Activated naive CD4-positive, alpha-beta T cell treated with anti-CD3 and anti-CD28 coated beads, Interleukin-2, amount 50 U/mL, for 16 hours (primary cell): ENCODE data around the gene SLC6A8.
"Not testable (repeated sequence)": the region's sequence is repeated elsewhere in the genome, so short reads cannot be mapped to it uniquely, and the experiment has no call there.

Source experiments
- DNase-seq: peaks from one replicate; pipeline ENCODE4 v3.0.0-alpha.2; 2020

SLC6A8 gene

DNA sequence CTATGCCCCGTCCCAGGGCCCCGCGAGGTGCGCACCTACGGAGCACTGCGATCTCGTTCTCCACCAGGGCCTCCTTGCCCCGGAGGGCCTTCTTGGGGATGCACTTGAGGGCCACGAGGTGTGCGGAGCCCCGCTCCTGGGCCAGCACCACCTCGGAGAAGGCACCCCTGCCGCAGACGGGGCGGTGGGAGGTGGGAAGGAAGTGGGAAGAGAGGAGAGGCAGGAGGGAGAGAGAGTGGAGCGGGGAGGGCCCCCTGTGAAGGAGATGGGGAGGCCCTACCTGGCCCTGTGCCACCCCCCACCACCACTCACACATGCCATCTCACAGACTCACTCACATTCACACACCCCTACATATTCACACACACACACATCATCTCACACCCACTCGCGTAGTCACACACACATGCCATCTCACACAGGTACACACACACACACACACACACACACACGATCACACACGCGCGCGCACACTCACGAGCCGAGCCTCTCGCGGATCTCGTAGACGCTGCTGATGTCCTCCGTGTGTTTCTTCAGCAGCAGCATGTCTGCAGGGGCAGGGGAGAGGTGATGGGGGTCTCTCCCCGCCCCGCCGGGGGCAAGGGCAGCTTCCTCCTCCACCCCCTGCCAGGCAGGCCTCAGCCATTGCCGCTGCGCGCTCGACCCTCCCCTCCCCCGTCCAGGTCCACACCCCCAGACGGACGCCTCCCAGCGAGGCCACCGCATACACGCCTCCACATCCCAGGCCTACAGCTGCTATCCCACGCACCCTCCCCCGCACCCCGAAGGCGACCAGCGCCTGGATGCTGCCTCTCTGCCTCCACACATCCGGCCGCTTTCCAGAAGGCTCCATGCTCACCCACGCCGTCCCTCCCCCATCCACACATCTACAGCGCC lies 14.9 kb upstream of the SLC6A8 start:
- no peak for DNase-seq

DNA sequence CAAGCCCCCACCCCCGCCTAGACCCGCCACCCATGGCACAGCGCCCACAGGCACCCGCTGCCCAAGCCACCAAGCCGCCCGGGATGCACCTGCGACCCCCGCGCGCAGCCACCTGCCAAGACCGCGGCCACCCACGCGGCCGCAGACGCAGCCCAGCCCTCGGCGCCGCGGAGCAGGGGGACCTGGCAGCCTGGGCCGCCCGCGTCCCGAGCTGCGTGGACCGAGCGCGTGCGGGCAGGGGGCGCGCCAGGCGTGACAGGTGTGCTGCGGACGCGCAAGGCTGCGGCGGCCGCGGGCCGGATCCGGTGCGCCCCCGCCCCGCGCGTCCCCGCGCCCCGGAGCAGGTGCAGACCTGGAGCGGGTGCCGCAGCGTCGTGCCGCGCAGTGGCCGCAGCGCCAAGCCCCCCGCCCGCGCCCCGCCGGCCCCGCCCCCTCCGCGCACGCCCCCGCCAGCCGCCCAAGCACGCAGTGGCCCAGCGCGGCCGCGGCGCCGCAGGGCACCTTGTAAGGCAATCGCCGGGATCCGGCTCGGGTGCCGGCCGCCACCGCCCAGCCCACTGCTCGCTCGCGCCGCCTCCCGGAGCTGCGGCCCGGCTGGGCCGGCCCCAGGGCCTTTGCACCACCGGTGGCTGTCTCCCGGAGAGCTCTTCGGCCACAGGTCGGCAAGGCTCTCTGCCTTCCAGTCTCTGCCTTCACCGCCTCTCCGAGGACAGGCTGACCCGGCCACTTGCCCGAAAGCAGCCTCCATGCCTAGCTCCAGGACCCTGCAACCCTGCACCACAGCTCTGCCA lies 14.1 kb upstream of the SLC6A8 start, which contains the start of gene PNCK:
PNCK (minus strand) TSS at position 386 of the 791 bp plus-strand sequence. CDS start 737 bp downstream, outside the sequence.
- no peak for DNase-seq

DNA sequence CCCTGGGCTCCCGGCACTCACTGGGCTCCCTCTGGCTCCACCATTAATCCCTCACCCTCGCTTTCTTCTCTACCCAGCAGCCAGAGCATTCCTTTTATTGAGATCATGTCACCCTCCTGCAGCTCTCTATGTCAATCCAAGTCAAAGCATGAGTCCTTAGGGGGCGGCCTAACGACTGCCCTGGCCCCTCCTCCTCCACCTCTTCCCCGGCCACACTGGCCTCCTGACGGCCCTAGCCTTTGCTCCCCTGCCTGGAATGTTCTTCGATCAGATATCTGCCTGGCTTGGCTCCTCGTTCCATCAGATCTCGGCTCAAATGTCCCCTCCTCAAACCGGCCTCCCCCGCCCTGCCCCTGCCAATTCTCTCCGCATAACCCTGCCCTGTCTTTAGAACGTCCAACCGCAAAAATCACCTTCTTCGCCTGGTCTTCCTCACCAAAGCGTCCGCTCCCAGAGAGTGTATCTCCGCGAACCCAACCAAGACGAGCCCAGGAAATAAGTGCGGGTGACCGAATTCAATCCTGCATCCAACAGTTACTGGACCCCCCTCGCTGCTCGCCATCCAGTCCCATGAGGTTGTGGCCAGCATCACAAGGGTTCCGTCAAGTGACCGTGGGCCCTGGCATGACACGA lies 13.4 kb upstream of the SLC6A8 start:
- DNase-seq: no peak

DNA sequence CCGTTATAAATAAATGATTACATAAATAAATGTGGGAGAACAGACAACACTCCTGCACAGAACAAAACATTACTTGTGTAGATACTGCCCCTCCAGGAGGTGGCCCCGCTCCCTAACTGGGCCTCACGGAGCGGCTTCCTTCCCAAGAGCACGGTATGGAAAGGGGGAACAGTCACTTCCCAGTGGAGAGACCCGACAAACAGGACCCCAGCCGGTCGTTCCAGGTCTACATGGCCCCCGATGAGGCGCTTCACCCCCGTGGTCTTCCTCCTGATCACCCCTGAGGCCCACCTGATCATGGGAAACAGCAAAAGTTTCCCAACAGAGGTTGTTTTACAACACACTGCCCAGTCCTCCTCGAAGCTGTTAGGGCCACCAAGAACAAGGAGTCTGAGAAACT lies 6.6 kb upstream of the SLC6A8 start:
- no peak for DNase-seq

DNA sequence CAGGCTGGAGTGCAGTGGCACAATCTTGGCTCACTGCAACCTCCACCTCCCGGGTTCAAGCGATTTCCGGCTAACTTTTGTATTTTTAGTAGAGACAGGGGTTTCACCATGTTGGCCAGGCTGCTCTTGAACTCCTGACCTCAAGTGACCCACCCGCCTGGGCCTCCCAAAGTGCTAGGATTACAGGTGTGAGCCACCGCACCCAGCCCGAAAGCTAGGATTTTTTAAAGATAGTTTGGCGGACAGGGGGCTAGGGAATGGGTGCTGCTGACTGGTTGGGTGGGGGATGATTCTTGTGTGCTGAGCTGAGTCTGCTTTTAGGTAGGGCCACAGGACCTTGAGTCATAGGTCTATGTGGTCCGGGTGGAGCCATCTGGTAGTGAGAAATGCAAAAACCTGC lies 4.2 kb upstream of the SLC6A8 start:
- not testable (repeated sequence) for DNase-seq

DNA sequence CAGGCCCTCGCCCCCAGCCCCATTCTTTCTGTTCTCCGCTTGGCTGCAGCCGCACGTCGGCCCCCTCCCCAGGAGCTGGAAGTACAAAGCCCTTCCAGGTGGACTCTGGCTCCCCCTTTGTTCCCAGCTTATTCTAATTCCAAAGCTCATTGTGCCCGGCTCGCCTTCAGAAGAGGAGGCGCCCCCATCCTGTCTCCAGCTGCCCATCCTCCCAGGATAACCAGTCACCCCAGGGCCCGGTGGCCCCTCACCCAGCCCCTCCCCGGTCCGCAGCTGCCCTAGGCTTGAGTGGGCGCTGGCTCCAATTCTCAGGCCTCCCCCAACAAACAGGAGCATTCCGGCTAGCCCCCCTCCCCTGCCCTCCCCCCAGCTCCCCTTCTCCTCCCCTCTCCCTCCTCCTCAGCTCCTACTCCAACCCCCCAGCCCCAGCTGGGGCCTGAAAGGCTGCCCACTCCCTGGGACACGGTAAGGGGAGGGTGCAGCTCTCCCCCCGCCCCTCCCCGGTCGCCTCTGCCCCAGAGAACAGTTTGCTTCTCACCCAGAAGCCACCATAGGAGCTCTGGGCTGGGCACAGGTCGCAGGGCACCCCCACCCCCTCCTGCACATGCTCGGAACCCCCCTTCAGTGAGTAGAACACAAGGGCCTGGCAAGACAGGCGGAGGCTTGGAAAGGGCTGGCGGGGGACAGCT lies 3.1 kb upstream of the SLC6A8 start:
- no peak for DNase-seq

DNA sequence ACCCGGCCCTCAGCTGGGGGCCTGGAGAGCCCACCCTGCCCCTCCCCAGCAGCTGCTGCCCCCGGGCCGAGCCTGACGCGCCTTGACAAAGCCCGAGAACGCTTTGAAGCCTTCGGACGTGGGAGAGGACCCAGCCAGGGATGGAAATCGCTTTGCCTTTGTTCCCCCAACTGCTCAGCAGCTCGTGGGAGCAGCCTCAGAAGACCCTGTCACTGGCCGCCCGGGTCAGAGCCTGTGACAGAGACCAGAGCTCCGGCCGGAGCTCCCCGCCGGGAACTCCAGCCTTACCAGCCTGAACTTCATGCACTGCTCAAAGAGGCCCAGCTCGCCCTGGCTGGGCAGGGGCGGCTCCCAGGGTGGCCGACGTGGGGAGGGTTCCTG lies 2.6 kb upstream of the SLC6A8 start:
- DNase-seq: no peak

DNA sequence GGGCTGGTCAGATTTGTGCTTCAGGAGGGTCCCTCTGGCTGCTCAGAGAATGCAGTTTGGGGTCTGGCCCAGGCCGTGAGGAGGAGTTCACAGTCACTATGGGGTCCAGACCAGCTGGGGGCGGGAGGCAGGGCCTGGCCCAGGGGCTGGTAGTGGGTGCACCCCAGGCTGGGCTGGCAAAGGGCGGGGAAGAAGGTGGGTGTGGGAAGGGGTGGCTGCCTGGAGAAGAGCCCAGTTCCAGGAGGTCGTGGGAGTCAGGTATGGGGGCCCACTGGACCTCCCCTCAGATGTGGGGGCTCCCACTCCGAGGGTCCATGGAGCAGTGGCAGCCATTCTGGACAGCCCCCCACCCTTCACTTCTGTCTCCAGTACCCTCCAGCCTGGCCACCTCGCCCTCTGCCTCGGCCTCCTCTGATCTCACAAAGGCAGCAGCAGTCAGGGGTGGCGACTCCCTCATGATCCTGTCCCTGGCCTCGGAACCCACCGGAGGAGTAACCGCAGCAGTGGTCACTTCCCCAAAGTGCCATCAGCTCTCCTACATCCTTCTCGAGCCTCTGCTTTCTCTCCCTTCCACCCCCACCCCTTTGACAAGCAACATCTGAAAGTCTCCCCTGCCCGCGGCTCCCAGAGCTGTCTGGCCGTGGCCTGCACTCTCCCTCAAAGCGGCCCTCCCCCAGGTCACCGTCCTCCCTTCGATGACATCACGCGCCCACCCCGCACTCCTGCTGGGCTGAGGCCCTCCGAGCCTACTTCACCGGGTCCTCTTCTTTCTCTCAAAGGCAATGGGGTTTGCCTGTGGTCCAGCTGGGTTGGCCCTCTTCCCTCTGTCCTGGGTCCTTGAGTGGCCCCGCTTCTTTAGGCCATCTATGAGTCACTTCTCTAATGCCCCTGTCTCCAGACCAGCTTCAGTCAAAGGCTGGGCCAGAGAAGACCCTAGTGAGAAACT lies 1.7 kb upstream of the SLC6A8 start:
- DNase-seq: no peak

DNA sequence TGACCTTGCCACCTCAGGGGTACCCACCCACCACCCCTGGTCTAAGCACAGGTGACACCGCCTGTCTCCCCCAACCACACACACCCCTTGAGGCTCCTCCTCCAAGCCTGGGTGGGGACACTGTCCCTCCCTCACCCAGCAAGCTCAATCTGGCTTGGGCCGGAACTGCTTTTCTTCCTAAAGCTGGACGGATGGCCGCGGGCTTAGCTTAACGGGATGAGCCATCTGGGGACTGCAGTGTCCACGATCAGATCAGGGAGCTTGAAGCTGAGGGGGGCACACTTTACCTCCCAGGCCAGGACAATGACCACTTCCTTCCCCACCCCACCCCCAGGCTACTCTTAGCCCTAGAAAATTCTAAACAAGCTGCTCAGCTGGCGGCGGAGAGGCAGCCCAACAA lies 1.0 kb upstream of the SLC6A8 start:
- DNase-seq: no peak

DNA sequence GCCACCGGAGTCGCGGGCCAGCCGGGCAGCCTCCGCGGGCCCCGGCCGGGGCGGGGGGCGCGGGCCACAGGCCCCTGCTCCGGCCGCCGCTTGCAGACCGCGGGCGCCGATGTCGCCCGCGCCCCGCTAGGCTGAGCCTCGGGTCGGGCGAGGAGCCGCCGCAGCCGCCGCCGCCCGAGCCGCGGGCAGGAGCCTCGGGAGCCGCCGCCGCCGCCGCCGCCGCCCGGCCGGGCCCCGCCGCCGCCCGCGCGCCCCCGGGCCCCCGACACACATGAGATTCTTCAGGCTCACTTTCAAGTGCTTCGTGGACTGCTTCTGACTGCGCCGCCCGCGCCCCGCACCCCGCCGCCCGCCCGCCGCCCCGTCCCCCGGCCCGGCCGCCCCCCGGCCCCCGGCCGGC lies 345 bp downstream of the SLC6A8 start:
- peak; percentile 16 for DNase-seq

DNA sequence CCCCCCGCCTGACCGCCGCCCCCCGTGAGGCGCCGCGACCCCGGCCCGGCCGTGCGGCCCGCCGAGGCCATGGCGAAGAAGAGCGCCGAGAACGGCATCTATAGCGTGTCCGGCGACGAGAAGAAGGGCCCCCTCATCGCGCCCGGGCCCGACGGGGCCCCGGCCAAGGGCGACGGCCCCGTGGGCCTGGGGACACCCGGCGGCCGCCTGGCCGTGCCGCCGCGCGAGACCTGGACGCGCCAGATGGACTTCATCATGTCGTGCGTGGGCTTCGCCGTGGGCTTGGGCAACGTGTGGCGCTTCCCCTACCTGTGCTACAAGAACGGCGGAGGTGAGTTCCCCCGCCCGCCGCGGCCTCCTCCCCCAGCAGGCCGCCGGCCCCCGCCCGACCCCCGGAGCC lies 780 bp downstream of the SLC6A8 start:
- DNase-seq: no peak

DNA sequence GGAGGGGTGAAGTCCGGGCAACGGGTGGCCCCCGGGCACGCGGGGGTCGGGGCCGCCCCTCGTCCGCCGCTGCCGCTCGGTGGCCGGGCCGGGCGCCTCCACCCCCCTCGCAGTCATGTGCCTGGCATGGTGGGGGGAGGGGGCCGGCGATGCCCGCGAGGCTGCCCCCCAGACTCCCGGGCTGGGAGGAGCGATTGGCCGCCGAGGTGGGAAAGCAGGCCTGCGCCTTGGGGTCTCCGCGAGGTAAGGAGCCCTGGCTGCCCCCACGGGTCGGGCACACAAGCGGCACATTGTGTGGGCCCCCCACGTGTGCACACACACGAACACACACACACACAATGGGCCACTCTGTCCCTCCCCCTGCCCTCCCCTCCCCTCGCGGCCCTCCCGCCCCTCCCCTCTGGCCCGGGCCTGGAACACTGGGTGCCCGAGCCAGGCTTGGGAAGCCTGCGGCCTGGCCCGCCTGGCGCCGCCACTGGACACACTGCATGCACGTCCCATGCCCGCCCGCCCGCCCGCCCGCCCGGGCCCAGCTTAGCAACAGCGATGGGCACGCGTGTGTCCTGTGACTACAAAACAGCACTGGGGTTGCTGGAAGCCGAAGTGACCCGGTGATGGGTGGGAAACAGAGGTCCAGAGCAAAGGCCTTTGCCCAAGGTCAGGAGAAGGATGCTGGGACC lies 1.3 kb downstream of the SLC6A8 start:
- DNase-seq: no peak

DNA sequence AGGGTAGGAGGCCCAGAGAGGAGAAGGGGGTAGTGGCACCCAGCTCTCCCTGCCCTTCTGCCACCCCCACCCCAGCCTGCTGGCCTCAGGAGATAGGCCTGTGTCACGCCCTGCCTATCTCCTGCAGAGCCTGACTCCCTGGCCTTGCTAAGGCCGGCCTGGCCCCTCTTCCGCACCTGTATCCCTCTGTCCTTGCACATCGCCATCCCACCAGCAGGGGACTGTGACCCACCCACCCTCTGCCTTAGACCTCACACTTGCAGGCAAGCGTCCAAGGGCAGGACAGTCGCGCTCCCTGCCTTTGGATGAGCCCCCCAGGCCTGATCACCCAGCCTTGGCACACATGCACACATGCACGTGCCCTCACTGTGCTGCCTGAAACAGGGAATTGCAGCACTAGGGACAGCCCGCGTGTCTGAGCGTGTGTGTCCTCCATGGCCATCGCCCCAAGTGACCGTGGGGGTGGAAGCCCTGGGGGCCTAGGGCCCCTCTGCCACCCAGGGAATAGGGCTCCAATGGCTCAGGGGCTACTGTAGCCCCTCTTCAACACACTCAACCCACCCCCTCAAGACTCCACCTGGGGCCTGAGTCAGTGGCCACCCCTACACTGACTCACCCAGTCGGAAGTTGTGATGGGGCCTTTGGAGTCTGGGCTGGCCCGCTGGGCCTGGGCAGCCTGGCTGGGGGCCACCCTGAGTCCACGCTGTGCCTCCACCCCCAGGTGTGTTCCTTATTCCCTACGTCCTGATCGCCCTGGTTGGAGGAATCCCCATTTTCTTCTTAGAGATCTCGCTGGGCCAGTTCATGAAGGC lies 2.1 kb downstream of the SLC6A8 start:
- DNase-seq: no peak

DNA sequence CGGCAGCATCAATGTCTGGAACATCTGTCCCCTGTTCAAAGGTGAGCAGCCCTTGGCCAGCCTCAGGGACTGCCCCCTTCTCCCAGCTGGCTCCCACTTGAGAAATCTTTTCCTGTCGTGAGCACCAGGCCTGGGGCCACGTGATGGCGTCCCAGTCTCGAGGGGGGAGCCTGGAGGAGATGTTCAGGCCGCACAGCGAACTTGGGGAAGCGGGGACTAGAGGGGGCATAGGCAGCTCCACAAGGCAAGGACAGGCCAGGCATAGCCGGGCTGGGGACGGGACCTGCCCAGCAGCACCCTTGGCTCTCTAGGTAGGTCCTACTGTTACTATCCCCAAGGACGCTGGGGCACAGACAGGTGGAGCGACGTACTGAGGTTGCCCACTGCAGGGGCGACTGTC lies 2.7 kb downstream of the SLC6A8 start:
- no peak for DNase-seq

DNA sequence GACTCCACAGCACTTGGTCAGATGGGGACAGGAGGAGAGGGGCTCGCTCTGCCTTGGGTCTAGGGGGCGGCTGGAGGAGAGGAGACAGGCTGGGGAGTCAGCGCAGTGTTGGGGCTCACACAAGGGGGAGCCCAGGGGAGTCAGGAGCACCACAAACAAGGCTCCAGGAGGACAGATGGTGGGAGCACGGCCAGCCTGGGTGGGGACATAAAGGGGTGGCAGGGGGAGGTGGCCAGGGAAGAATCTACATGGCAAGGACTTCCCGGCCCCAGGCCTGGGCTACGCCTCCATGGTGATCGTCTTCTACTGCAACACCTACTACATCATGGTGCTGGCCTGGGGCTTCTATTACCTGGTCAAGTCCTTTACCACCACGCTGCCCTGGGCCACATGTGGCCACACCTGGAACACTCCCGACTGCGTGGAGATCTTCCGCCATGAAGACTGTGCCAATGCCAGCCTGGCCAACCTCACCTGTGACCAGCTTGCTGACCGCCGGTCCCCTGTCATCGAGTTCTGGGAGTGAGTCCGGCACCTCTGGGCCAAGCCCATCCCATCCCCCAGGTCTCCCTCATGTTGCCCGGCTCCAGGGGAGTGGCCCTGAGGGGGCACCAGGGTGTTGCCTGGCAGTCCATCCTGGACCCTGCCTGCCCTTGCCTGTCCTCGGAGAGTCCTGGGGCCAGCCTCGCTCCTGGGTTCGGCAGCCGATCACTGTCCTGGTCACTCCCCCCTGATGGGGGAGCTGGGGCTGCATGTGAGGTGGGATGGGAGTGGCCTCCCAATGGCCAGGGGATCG lies 3.5 kb downstream of the SLC6A8 start:
- not testable (repeated sequence) for DNase-seq

DNA sequence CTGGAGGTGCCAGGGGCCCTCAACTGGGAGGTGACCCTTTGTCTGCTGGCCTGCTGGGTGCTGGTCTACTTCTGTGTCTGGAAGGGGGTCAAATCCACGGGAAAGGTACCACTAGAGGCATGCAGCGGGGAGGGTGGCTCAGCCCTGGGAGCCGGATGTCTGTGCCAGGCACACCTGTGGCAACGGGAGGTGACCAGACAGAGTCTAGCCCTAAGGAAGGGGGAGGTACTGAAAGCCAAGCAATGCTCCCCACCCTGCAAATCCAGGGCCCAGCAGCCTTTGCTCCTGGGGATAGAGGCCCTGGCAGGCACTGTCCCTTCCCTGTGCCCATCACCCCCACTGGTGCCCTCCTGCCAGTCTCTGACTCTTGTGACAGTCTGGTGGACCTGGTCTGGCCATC lies 4.3 kb downstream of the SLC6A8 start:
- no peak for DNase-seq

DNA sequence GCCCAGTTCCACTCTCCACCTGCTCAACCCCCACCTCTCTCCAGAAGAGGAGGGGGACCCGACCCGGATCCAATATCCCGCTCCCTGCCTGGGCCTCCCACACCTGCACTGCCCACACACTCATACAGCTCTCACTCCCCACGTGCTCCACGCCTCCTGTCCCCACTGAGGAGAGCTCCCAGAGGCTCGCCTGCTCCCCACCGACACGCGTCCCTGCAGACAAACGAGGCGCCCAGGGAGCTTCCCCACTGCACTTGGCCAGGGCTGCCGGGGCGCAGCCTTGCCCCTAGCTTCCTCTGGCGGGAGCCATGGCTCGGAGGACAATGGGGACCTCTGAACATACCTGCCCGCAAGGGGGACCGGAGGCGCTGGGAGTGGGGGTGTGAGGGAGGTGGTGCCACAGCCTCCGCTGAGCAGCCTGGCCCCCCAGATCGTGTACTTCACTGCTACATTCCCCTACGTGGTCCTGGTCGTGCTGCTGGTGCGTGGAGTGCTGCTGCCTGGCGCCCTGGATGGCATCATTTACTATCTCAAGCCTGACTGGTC lies 5.0 kb downstream of the SLC6A8 start:
- no peak for DNase-seq

DNA sequence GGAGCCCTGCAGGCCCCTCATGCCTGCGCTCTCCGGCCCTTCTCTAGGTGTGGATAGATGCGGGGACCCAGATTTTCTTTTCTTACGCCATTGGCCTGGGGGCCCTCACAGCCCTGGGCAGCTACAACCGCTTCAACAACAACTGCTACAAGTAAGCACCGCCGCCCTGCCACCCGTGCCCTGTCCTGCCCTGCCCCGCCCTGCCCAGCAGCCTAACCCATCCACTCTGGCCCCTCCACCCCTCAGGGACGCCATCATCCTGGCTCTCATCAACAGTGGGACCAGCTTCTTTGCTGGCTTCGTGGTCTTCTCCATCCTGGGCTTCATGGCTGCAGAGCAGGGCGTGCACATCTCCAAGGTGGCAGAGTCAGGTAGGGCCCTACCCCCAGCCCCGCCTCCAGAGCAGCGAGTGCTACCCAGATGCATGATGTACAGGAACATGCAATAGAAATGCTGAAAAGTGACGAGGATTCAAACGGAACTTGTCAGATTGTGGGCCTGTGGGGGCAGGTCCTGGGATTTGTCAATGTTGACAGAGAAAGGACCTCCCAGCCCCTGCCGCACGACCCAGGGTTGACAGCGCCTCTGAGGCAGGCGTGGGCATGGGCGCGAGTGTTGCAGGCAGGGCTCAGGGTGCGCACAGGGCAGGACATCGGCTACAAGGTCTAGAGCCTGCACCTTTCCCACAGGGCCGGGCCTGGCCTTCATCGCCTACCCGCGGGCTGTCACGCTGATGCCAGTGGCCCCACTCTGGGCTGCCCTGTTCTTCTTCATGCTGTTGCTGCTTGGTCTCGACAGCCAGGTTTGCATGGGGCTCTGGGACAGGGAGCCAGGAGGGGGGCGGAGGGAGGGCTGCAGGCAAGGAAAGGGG lies 5.7 kb downstream of the SLC6A8 start:
- no peak for DNase-seq
